Measurements from ENCODE around the gene SQSTM1.

The SQSTM1 gene

GRCh38 chr5:179839328-179840256 lies 18.9 kb downstream of the SQSTM1 start:
- no peak overlapping the region for H3K4me3 ChIP-seq (ENCODE audit: low read depth, low read length)
- no peak for DNase-seq (ENCODE audit: low read depth)
- TF ChIP-seq CTCF (IDR thresholded peaks at IDR 0.05; ENCODE audit: insufficient read depth, low read depth, low read length, missing control alignments) = no peak

- TF ChIP-seq CTCF (IDR thresholded peaks at IDR 0.05; ENCODE audit: insufficient read depth, low read depth, low read length, missing control alignments) = no peak
- DNase-seq (ENCODE audit: low read depth) = no peak
- H3K4me3 ChIP-seq (ENCODE audit: low read depth, low read length) = no peak overlapping the region
Observed at GRCh38 chr5:179840321-179840720, 19.6 kb downstream of the SQSTM1 start.

GRCh38 chr5:179840766-179841165 lies 20.1 kb downstream of the SQSTM1 start:
- H3K4me3 ChIP-seq (ENCODE audit: low read depth, low read length) = no peak overlapping the region

GRCh38 chr5:179841621-179842020 lies 20.9 kb downstream of the SQSTM1 start:
- H3K4me3 ChIP-seq (ENCODE audit: low read depth, low read length) = no peak overlapping the region
- TF ChIP-seq CTCF (IDR thresholded peaks at IDR 0.05; ENCODE audit: insufficient read depth, low read depth, low read length, missing control alignments) = no peak
- DNase-seq (ENCODE audit: low read depth) = no peak

More at GRCh38 chr5:179840766-179841165, 20.1 kb downstream of the SQSTM1 start:
- DNase-seq (ENCODE audit: low read depth) = no peak
- TF ChIP-seq CTCF (IDR thresholded peaks at IDR 0.05; ENCODE audit: insufficient read depth, low read depth, low read length, missing control alignments) = no peak

GRCh38 chr5:179852993-179853547 lies 32.4 kb downstream of the SQSTM1 start:
- H3K4me3 ChIP-seq (ENCODE audit: low read depth, low read length) = peak overlapping the region; percentile 9; the same call in 1 of the 2 replicates
- TF ChIP-seq CTCF (IDR thresholded peaks at IDR 0.05; ENCODE audit: insufficient read depth, low read depth, low read length, missing control alignments) = no peak
- DNase-seq (ENCODE audit: low read depth) = peak; percentile 63

GRCh38 chr5:179854356-179854755 lies 33.7 kb downstream of the SQSTM1 start:
- DNase-seq (ENCODE audit: low read depth) = no peak
- no peak overlapping the region for H3K4me3 ChIP-seq (ENCODE audit: low read depth, low read length)
- TF ChIP-seq CTCF (IDR thresholded peaks at IDR 0.05; ENCODE audit: insufficient read depth, low read depth, low read length, missing control alignments) = no peak

All from GM12865 (cell line).